Gastrocnemius medialis (tissue), 4 donors: ENCODE results near the gene MRPL45.

ENCODE experiments used
- POLR2A ChIP-seq, 2 donors: fragments of 450-650 bp; IDR thresholded peaks; one replicate each; pipeline ENCODE4 v1.6.1; 2017; ENCODE audit warnings: antibody characterized with exemption in 2 of 2, mild to moderate bottlenecking in 2 of 2, moderate library complexity in 2 of 2
- TF ChIP-seq, protein P1 (sequence below), 5 experiments: fragments of 450-650 bp in 3 of 5; fragments of 200-600 bp in 2 of 5; sonication (generic) in 2 of 5; IDR thresholded peaks in 4 of 5; conservative IDR thresholded peaks in 1 of 5; 1 replicate in 4 of 5; 2 replicates in 1 of 5; pipeline ENCODE4 v1.5.1; 2016 to 2019; ENCODE audit warnings: antibody characterized with exemption in 5 of 5, mild to moderate bottlenecking in 3 of 5, moderate library complexity in 3 of 5

DNA sequence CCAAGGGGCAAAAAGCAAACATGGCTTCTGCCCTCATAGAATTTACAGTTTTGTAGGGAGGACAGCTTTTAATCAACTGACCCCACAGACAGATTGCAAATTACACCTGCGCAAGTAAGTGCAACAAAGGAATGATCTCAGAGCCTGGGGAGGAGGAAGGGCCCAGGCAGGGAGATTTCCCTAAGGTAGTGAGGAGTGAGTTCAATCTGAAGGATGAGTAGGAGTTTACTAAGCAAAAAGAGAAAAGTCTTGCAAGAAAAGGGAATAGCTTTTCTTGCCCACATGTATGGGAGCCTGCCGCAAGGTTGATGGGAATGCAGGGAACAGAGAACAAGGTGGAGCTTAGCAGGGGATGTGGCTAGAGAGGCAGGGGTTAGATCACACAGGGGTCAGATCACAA is 53.1 kb downstream of the MRPL45 start:
- TF ChIP-seq POLR2A (IDR thresholded peaks at IDR 0.05): no peak
- TF ChIP-seq, protein P1, sequence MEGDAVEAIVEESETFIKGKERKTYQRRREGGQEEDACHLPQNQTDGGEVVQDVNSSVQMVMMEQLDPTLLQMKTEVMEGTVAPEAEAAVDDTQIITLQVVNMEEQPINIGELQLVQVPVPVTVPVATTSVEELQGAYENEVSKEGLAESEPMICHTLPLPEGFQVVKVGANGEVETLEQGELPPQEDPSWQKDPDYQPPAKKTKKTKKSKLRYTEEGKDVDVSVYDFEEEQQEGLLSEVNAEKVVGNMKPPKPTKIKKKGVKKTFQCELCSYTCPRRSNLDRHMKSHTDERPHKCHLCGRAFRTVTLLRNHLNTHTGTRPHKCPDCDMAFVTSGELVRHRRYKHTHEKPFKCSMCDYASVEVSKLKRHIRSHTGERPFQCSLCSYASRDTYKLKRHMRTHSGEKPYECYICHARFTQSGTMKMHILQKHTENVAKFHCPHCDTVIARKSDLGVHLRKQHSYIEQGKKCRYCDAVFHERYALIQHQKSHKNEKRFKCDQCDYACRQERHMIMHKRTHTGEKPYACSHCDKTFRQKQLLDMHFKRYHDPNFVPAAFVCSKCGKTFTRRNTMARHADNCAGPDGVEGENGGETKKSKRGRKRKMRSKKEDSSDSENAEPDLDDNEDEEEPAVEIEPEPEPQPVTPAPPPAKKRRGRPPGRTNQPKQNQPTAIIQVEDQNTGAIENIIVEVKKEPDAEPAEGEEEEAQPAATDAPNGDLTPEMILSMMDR (IDR thresholded peaks at IDR 0.05 in 4 of 5, conservative IDR thresholded peaks at IDR 0.05 in 1 of 5): no peak
